Suppressor macrophage treated with lipopolysaccharide for 1 hour (primary cell): ENCODE measurements around the gene ARMH4.
A peak's percentile ranks its signal among the peaks of the same experiment; 100 is the strongest.
"Not testable (repeated sequence)": the region's sequence is repeated elsewhere in the genome, so short reads cannot be mapped to it uniquely, and the experiment has no call there.

Experiments used
- DNase-seq, 3 donors: peaks; one replicate each; pipeline ENCODE4 v3.0.0-alpha.2; 2020 to 2022

Gene ARMH4

DNA sequence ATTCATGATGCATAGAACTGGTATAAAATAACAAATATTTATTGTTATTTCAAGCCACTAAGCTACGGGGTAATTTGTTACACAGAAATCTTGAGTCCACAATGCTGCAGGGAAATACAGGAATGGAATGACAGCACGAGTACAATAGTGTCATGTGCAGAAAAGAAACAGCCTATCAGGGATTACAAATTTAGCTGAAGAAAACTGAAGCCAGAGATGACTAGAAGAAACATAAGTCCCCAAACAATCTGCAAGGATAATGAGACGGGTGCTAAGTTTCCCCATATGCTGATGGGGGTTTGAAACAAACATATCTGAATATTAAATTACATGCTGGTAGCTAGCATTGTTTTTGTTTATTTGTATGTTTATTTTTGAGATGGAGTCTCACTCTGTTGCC lies 8.9 kb downstream of the ARMH4 start:
- DNase-seq, result no peak

DNA sequence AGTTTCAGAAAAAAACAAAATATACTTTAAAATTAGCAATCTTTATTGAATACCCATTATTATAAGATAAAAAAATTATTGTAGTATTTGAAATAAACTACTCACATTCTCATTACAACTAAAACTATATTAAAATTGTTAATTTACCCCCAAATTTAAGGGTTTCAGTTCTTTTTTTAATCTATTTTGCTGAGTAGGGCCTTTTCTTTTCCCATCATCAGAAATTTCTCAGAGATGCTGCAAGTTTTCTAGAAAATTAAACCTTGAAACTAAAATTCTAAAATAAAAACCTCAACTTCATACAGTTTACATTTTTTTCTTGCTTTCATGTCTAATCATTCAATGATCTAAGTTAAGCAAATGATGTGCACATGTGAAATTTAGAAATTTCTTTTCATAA lies 10.1 kb downstream of the ARMH4 start:
- no peak for DNase-seq

DNA sequence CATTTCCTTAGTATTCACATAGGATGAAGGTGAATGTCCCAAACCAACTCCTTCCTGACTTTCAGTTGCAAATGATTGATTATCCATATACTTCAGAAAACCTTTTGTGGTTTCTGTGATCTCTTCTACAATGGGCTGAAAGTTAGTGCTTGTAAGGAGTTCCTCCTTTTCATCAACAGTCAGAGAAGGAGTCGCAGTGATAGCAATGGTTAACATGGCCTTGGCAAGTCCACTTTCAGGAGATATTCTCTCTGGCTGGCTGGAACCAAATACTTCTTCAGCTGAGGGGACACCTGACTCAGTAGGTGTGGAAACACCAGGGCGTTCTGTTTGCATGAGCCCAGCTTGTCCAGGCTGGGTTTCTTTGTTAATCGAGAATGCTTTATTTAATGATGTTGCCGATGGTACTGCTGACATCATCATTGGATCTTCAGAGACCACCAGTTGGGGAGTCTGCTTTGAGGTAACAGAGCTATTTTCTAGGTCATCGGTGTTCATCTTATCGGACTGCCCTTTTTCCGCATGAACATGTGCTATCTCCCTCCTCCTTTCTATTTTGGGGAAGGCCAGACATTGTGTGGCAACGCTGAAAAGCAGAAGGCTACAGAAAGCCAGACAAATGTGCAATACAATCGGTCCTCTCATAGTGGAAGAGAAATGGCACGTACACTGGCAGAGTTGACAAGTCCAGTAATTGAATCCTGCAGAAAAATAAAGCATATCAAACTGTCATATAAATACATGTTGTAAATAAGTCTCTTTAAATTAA lies 13.1 kb downstream of the ARMH4 start:
- peak in 2 of 3 donors; percentile 16 to 22 for DNase-seq

- DNase-seq, result no peak
Observed at GRCh38 chr14:58138031-58138713, 13.8 kb downstream of the ARMH4 start.

GRCh38 chr14:58133739-58134138 lies 18.3 kb downstream of the ARMH4 start:
- no peak for DNase-seq

DNA sequence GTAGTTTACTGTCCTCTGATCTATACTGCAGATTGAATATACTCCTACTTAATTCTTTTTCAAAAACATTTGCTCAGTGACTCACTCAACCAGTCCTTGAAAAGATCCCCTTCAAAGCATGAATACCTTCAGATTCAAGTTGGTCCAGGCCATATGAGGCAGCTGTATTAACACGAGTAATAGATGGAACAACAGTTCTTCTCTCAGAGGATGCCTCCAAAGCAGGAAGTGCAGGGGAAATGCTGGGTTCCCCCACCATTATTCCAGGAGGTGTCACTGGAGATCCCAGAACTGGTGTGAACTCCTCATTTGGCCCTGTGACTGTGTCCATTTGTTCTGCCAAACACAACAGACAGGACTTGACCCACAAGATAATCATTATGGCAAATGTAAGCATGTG lies 20.6 kb downstream of the ARMH4 start:
- DNase-seq, result peak; percentile 19 to 22 (median 21)

- no peak for DNase-seq
Observed at GRCh38 chr14:58130116-58130782, 21.8 kb downstream of the ARMH4 start.

GRCh38 chr14:58129208-58129607 lies 22.8 kb downstream of the ARMH4 start:
- DNase-seq, result no peak

- DNase-seq, result no peak
Observed at GRCh38 chr14:58128416-58128815, 23.6 kb downstream of the ARMH4 start.

DNA sequence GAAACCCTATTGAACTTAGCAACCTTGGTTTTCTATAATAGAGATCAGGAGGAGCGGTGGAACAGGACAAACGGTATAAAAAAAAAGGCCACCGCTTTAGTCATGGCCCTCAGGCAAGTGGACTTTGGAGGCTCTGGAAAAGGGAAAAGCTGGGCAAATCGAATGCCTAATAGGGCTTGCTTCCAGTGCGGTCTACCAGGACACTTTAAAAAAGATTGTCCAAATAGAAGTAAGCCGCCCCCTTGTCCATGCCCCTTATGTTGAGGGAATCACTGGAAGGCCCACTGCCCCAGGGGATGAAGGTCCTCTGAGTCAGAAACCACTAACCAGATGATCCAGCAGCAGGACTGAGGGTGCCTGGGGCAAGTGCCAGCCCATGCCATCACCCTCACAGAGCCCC lies 29.5 kb downstream of the ARMH4 start:
- not testable (repeated sequence) for DNase-seq

- no peak for DNase-seq
Observed at GRCh38 chr14:58121530-58122186, 30.4 kb downstream of the ARMH4 start.

- no peak for DNase-seq
Observed at GRCh38 chr14:58119381-58119780, 32.6 kb downstream of the ARMH4 start.

DNA sequence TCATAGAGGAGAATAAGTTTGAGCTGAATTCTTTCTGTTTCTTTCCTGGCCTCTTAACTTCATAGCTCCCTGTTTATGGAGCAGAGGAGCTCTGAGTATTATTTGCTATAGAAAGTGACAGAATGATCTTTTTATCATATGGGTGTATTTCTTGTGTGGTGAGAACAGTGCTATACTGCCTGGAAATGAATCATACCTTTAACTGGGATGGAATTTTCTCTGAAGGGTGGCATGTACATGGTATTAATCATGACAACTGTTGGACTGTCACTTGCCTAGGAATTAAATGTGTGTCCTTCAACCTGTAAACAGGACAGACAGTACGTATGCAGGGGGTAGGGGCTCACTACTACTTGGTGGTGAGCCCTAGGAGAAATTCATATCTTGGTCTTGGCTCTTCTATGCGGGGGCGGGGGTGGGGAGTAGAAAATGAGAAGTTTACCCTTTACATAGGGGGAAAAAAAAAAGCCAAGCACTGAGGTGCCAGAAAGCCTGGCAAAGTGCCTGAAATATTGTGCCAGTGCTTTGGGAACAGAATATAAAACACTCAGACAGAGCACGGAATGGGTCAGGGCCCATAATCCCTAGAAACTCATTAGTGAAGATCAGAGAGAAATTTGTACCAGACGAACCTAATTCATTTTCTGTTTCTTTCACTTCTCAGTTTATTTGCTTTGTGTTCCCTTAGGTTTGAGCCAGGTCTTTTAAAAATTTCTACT lies 33.8 kb downstream of the ARMH4 start:
- no peak for DNase-seq

GRCh38 chr14:58109744-58110143 lies 42.3 kb downstream of the ARMH4 start:
- DNase-seq, result no peak

GRCh38 chr14:58108717-58109116 lies 43.3 kb downstream of the ARMH4 start:
- peak in 1 of 3 donors; percentile 10 for DNase-seq

- peak; percentile 62 to 66 (median 63) for DNase-seq
Observed at GRCh38 chr14:58107947-58108552, 44.0 kb downstream of the ARMH4 start.

GRCh38 chr14:58107041-58107440 lies 45.0 kb downstream of the ARMH4 start:
- DNase-seq, result no peak

- DNase-seq, result no peak
Observed at GRCh38 chr14:58106446-58106845, 45.6 kb downstream of the ARMH4 start.

- no peak for DNase-seq
Observed at GRCh38 chr14:58104808-58105207, 47.2 kb downstream of the ARMH4 start.

DNA sequence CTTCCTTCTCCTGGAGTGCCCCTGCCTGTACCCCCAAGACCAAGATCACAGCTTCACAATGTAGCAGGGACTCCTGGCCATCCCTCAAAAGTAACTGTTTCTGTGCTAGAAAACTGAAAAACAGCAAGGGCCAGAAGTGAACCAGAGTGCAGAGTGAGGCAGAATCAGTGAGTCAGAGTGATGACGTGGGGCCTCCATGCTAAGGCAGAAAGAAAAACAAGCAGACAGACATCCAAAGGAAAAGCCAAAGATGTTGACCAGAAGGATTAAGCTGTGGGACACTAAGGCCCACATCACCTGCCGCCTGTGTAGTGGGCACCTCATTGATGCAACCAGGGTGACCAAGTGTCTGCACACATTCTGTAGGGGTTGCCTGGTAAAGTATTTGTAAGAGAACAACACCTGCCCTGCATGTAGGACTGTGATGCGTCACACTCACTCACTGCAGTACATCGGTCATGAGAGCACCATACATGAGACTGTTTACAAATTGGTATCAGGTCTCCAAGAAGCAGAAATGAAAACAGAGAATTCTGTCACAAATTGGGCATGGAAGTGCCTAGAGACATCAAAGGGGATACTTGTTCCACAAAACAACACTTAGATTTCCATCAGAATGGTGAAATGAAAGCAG lies 51.2 kb downstream of the ARMH4 start:
- no peak for DNase-seq

- no peak for DNase-seq
Observed at GRCh38 chr14:58099682-58100081, 52.3 kb downstream of the ARMH4 start.

- no peak for DNase-seq
Observed at GRCh38 chr14:58098507-58098906, 53.5 kb downstream of the ARMH4 start.
